Measurements from ENCODE around the gene IL17RE. TPM values are rescaled to one million over a fixed set of nuclear protein-coding genes. Genes with fewer than 3 reads are reported as not detected.

The IL17RE gene
- total and polyA plus RNA-seq, 9 of the 15 experiments (the other 6 are each of a cell fraction or from before 2014, with no cell fraction given), result 0.32 to 1.9 (median 0.51) TPM; not detected in 4

DNA sequence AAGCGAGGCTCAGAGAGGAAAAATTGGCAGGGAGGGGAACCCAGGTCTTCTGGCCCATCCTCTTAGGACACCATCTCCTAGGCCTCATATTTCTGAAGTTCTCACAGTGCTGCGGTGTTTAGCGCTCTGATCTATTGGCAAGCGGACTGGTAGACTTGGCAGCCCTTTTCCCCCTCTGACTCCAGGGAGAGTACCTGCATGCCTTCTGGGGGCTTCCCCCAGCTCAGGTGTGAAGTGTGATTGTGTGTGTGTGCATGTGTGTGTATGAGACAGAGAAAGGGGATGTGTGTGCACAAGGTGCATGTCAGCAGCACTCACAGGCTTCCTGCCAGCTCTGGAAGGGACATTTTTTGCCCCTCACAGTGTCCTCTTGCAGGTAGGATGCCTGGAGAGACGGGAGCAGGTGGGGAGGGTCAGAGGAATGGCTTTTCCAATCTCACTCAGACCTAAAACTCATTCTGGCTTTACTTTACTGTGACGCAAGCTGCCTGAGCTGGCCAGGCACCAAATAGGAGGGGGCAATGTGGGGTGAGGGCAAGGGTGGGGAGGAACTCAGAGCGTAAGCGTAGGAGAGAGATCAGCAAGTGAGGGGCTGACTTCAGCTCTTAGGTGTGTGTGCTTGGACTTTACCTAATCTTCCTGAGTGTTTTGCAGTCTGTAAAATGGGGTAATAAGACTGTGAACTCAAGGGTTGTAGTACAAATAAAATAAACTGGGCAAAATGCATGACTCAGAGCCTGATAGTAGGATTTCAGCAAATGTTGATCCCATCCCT lies 4.0 kb upstream of the IL17RE start (continued):
- TF ChIP-seq ZBTB5 (IDR thresholded peaks at IDR 0.05), result no peak
- no peak for TF ChIP-seq MLX (CRISPR knock-in tag; conservative IDR thresholded peaks at IDR 0.05)
- peak; percentile 43 for TF ChIP-seq PHF20 (IDR thresholded peaks at IDR 0.05; ENCODE audit: partially characterized antibody)
- TF ChIP-seq, protein P1, sequence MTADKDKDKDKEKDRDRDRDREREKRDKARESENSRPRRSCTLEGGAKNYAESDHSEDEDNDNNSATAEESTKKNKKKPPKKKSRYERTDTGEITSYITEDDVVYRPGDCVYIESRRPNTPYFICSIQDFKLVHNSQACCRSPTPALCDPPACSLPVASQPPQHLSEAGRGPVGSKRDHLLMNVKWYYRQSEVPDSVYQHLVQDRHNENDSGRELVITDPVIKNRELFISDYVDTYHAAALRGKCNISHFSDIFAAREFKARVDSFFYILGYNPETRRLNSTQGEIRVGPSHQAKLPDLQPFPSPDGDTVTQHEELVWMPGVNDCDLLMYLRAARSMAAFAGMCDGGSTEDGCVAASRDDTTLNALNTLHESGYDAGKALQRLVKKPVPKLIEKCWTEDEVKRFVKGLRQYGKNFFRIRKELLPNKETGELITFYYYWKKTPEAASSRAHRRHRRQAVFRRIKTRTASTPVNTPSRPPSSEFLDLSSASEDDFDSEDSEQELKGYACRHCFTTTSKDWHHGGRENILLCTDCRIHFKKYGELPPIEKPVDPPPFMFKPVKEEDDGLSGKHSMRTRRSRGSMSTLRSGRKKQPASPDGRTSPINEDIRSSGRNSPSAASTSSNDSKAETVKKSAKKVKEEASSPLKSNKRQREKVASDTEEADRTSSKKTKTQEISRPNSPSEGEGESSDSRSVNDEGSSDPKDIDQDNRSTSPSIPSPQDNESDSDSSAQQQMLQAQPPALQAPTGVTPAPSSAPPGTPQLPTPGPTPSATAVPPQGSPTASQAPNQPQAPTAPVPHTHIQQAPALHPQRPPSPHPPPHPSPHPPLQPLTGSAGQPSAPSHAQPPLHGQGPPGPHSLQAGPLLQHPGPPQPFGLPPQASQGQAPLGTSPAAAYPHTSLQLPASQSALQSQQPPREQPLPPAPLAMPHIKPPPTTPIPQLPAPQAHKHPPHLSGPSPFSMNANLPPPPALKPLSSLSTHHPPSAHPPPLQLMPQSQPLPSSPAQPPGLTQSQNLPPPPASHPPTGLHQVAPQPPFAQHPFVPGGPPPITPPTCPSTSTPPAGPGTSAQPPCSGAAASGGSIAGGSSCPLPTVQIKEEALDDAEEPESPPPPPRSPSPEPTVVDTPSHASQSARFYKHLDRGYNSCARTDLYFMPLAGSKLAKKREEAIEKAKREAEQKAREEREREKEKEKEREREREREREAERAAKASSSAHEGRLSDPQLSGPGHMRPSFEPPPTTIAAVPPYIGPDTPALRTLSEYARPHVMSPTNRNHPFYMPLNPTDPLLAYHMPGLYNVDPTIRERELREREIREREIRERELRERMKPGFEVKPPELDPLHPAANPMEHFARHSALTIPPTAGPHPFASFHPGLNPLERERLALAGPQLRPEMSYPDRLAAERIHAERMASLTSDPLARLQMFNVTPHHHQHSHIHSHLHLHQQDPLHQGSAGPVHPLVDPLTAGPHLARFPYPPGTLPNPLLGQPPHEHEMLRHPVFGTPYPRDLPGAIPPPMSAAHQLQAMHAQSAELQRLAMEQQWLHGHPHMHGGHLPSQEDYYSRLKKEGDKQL (CRISPR knock-in tag; IDR thresholded peaks at IDR 0.05; ENCODE audit: borderline replicate concordance), result no peak
- no peak for TF ChIP-seq ZNF224 (CRISPR knock-in tag; IDR thresholded peaks at IDR 0.05)
- no peak for TF ChIP-seq ZC3H4 (CRISPR knock-in tag; IDR thresholded peaks at IDR 0.05; ENCODE audit: borderline replicate concordance)
- TF ChIP-seq, protein P2, sequence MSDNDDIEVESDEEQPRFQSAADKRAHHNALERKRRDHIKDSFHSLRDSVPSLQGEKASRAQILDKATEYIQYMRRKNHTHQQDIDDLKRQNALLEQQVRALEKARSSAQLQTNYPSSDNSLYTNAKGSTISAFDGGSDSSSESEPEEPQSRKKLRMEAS (CRISPR knock-in tag; IDR thresholded peaks at IDR 0.05), result no peak
- TF ChIP-seq LARP7 (IDR thresholded peaks at IDR 0.05), result no peak
- TF ChIP-seq RBM25 (IDR thresholded peaks at IDR 0.05; ENCODE audit: low read depth, low read length, severe bottlenecking), result peak; percentile 77
- no peak for TF ChIP-seq ZBTB12 (CRISPR knock-in tag; IDR thresholded peaks at IDR 0.05)
- TF ChIP-seq FOXK2 (conservative IDR thresholded peaks at IDR 0.05 in 1 of 2, IDR thresholded peaks at IDR 0.05 in 1 of 2; ENCODE audit: low read depth in 2 of 2), result no peak
- TF ChIP-seq ADNP (tag; IDR thresholded peaks at IDR 0.05), result no peak
- TF ChIP-seq ZBTB17 (CRISPR knock-in tag; IDR thresholded peaks at IDR 0.05), result no peak
- no peak for TF ChIP-seq SETDB1 (IDR thresholded peaks at IDR 0.05; ENCODE audit: low read length)
- no peak for TF ChIP-seq CTBP1 (IDR thresholded peaks at IDR 0.05; ENCODE audit: borderline replicate concordance)
- no peak for TF ChIP-seq GATAD2A (IDR thresholded peaks at IDR 0.05)
- no peak for TF ChIP-seq ZEB2 (IDR thresholded peaks at IDR 0.05)
- TF ChIP-seq CCAR2 (IDR thresholded peaks at IDR 0.05; ENCODE audit: low read depth, low read length), result no peak

All from K562 (cell line).